SU-DHL-6 (cell line): ENCODE data around the gene STX18.

Experiments used
- H2AFZ ChIP-seq: fragments of 200-600 bp; sonication (generic); 2 replicates; pipeline ENCODE4 v1.6.1; 2014; ENCODE audit warnings: low read depth, mild to moderate bottlenecking, moderate library complexity, mixed read lengths, antibody characterized with exemption, low read length; ENCODE audit not compliant: severe bottlenecking
- H3F3A ChIP-seq: fragments of 200-600 bp; shearing (Covaris generic); 2 replicates; pipeline ENCODE4 v1.6.0; 2016; ENCODE audit warnings: antibody characterized with exemption, mild to moderate bottlenecking; ENCODE audit not compliant: insufficient read depth
- H3K27ac ChIP-seq: fragments of 200-600 bp; sonication (generic); 2 replicates; pipeline ENCODE4 v1.5.1; 2016; ENCODE audit warnings: low read depth, mild to moderate bottlenecking, low read length, moderate library complexity, mixed read lengths
- H3K27me3 ChIP-seq: fragments of 200-600 bp; sonication (generic), shearing (Covaris generic); 2 replicates; pipeline ENCODE4 v1.6.0; 2014; ENCODE audit warnings: mild to moderate bottlenecking, low read length
- H3K36me3 ChIP-seq: fragments of 200-600 bp; sonication (generic); 2 replicates; pipeline ENCODE4 v1.6.1; 2014; ENCODE audit warnings: mild to moderate bottlenecking, low read length, mixed read lengths
- H3K4me2 ChIP-seq: fragments of 300-600, 200-600 bp; shearing (Covaris generic), sonication (generic); 2 replicates; pipeline ENCODE4 v1.6.0; 2014; ENCODE audit warnings: low read length, low read depth, mild to moderate bottlenecking; ENCODE audit not compliant: poor library complexity, severe bottlenecking
- H3K4me3 ChIP-seq: fragments of 200-600 bp; sonication (generic); 2 replicates; pipeline ENCODE4 v1.5.1; 2014; ENCODE audit warnings: antibody characterized with exemption, low read length, mild to moderate bottlenecking, mixed read lengths; ENCODE audit not compliant: insufficient read depth, poor library complexity, severe bottlenecking
- H3K79me2 ChIP-seq: fragments of 200-600 bp; sonication (generic); 2 replicates; pipeline ENCODE4 v1.6.1; 2014; ENCODE audit warnings: mild to moderate bottlenecking, low read length, moderate library complexity; ENCODE audit not compliant: insufficient read depth
- H3K9ac ChIP-seq: fragments of 200-600 bp; sonication (generic); 2 replicates; pipeline ENCODE4 v1.7.0; 2014; ENCODE audit warnings: mild to moderate bottlenecking, low read length
- H3K9me2 ChIP-seq: fragments of 200-600 bp; sonication (generic); replicated peaks from 2 replicates; pipeline ENCODE4 v1.6.1; 2014; ENCODE audit warnings: low read length; ENCODE audit not compliant: insufficient read depth
- H3K9me3 ChIP-seq: fragments of 200-600 bp; sonication (generic); 2 replicates; pipeline ENCODE4 v1.6.1; 2014; ENCODE audit warnings: low read length, mixed read lengths; ENCODE audit not compliant: insufficient read depth
- H4K20me1 ChIP-seq: fragments of 200-600 bp; sonication (generic); 2 replicates; pipeline ENCODE4 v1.6.1; 2014; ENCODE audit warnings: low read depth, mild to moderate bottlenecking, antibody characterized with exemption, low read length, moderate library complexity, mixed read lengths
- CTCF ChIP-seq: fragments of 200-600 bp; sonication (generic); IDR thresholded peaks from one replicate; pipeline ENCODE4 v1.5.1; 2017; ENCODE audit warnings: antibody characterized with exemption, mild to moderate bottlenecking, low read length, moderate library complexity; ENCODE audit not compliant: insufficient read depth, poor library complexity, severe bottlenecking
- EZH2phosphoT487 ChIP-seq: fragments of 200-600 bp; sonication (generic), shearing (Covaris generic); conservative IDR thresholded peaks from 2 replicates; pipeline ENCODE4 v1.6.1; 2018; ENCODE audit warnings: mild to moderate bottlenecking, antibody characterized with exemption, low read length, moderate library complexity, mixed read lengths

The STX18 gene

GRCh38 chr4:4549534-4549933, 7.7 kb upstream of the STX18 start:
- H3K4me2 ChIP-seq = no peak overlapping the region
- no peak overlapping the region for H3K9ac ChIP-seq
- TF ChIP-seq EZH2phosphoT487 = no peak
- no peaks in the 10 kb centered on the region for H3K9me3 ChIP-seq
- H3K4me3 ChIP-seq = no peak overlapping the region
- no peaks in the 10 kb centered on the region; the same call in 1 of the 2 replicates for H3K79me2 ChIP-seq
- H3K36me3 ChIP-seq = peaks cover 5% of the 10 kb centered on the region; the same call in 1 of the 2 replicates
- H3K27me3 ChIP-seq = no peaks in the 10 kb centered on the region
- no peaks in the 10 kb centered on the region for H4K20me1 ChIP-seq
- no peak overlapping the region for H3K27ac ChIP-seq
- H3F3A ChIP-seq = no peaks in the 10 kb centered on the region
- H3K9me2 ChIP-seq = no peaks in the 10 kb centered on the region
- no peak overlapping the region for H2AFZ ChIP-seq

- peak overlapping the region; percentile 89 for H3K4me2 ChIP-seq
- H3K79me2 ChIP-seq = peaks cover 52% of the 10 kb centered on the region
- H3K4me3 ChIP-seq = peak overlapping the region; percentile 98
- no peaks in the 10 kb centered on the region for H3K9me2 ChIP-seq
- H3K27ac ChIP-seq = peak overlapping the region; percentile 59
- no peaks in the 10 kb centered on the region for H4K20me1 ChIP-seq
- no peaks in the 10 kb centered on the region for H3F3A ChIP-seq
- TF ChIP-seq EZH2phosphoT487 (no peak), CTCF (no peak)
- no peaks in the 10 kb centered on the region for H3K9me3 ChIP-seq
- H3K36me3 ChIP-seq = no peaks in the 10 kb centered on the region
- H3K9ac ChIP-seq = peak overlapping the region; percentile 89
- no peaks in the 10 kb centered on the region for H3K27me3 ChIP-seq
- H2AFZ ChIP-seq = peak overlapping the region; percentile 96
These were observed 1.1 kb upstream of the STX18 start for GRCh38 chr4:4542774-4543485.

- peak overlapping the region; percentile 82 for H2AFZ ChIP-seq
- no peaks in the 10 kb centered on the region for H4K20me1 ChIP-seq
- H3K9me3 ChIP-seq = no peaks in the 10 kb centered on the region
- no peaks in the 10 kb centered on the region for H3K9me2 ChIP-seq
- no peaks in the 10 kb centered on the region for H3K36me3 ChIP-seq
- H3K4me3 ChIP-seq = peak overlapping the region; percentile 98
- TF ChIP-seq CTCF (no peak), EZH2phosphoT487 (no peak)
- no peaks in the 10 kb centered on the region for H3F3A ChIP-seq
- peak overlapping the region; percentile 92 for H3K4me2 ChIP-seq
- peaks cover 69% of the 10 kb centered on the region for H3K79me2 ChIP-seq
- H3K27me3 ChIP-seq = no peaks in the 10 kb centered on the region
- H3K9ac ChIP-seq = peak overlapping the region; percentile 89
- no peak overlapping the region for H3K27ac ChIP-seq
These were observed 712 bp downstream of the STX18 start for GRCh38 chr4:4541040-4541631.

- H4K20me1 ChIP-seq = no peaks in the 10 kb centered on the region
- no peak for TF ChIP-seq CTCF
- no peak for TF ChIP-seq EZH2phosphoT487
- no peak overlapping the region for H3K9ac ChIP-seq
- no peaks in the 10 kb centered on the region for H3K9me2 ChIP-seq
- no peaks in the 10 kb centered on the region for H3F3A ChIP-seq
- peak overlapping the region; percentile 92 for H3K4me2 ChIP-seq
- peaks cover 77% of the 10 kb centered on the region for H3K79me2 ChIP-seq
- no peaks in the 10 kb centered on the region for H3K27me3 ChIP-seq
- no peak overlapping the region for H3K27ac ChIP-seq
- no peaks in the 10 kb centered on the region for H3K9me3 ChIP-seq
- no peak overlapping the region for H3K4me3 ChIP-seq
- no peaks in the 10 kb centered on the region for H3K36me3 ChIP-seq
- H2AFZ ChIP-seq = no peak overlapping the region
These were observed 2.4 kb downstream of the STX18 start for GRCh38 chr4:4539481-4539880.
